Osteoblast (primary cell): ENCODE results near the gene TMA16. TPM values are rescaled to one million over a fixed set of nuclear protein-coding genes. Genes with fewer than 3 reads are reported as not detected.

Experiments
- DNase-seq: peaks from one replicate; pipeline ENCODE4 v3.0.0; 2011; ENCODE audit warnings: low spot score, mixed read lengths; ENCODE audit not compliant: insufficient read length; ENCODE audit errors: missing footprints
- H2AFZ ChIP-seq: 2 replicates; pipeline ENCODE4 v1.6.0; 2011; ENCODE audit warnings: mild to moderate bottlenecking, low read length
- H3K27ac ChIP-seq: 2 replicates; pipeline ENCODE4 v1.5.1; 2011; ENCODE audit warnings: mild to moderate bottlenecking, low read depth, low read length, moderate library complexity
- H3K27me3 ChIP-seq: 2 replicates; pipeline ENCODE4 v1.6.0; 2012; ENCODE audit warnings: mild to moderate bottlenecking, control low read depth, inconsistent platforms, low read length, moderate library complexity; ENCODE audit not compliant: insufficient read depth
- H3K36me3 ChIP-seq: 2 replicates; pipeline ENCODE4 v1.5.1; 2011; ENCODE audit warnings: mild to moderate bottlenecking, low read length, control low read depth, moderate library complexity; ENCODE audit not compliant: insufficient read depth
- H3K4me1 ChIP-seq: 2 replicates; pipeline ENCODE4 v1.5.1; 2011; ENCODE audit warnings: mild to moderate bottlenecking, low read length, control low read depth, moderate library complexity; ENCODE audit not compliant: insufficient read depth
- H3K4me2 ChIP-seq: 2 replicates; pipeline ENCODE4 v1.6.0; 2011; ENCODE audit warnings: mild to moderate bottlenecking, low read length; ENCODE audit not compliant: insufficient read depth
- H3K4me3 ChIP-seq: fragments of 200-600 bp; sonication (generic); 3 replicates; pipeline ENCODE4 v1.5.1; 2012; ENCODE audit warnings: mild to moderate bottlenecking, low read length, inconsistent platforms; ENCODE audit not compliant: insufficient read depth
- H3K79me2 ChIP-seq: 2 replicates; pipeline ENCODE4 v1.6.0; 2012; ENCODE audit warnings: mild to moderate bottlenecking, low read length, control low read depth, inconsistent platforms; ENCODE audit not compliant: insufficient read depth
- H3K9me3 ChIP-seq: 2 replicates; pipeline ENCODE4 v1.5.1; 2011; ENCODE audit warnings: low read depth, low read length, control low read depth
- H4K20me1 ChIP-seq: 2 replicates; pipeline ENCODE4 v1.6.0; 2012; ENCODE audit warnings: mild to moderate bottlenecking, low read length, control low read depth; ENCODE audit not compliant: insufficient read depth
- total RNA-seq: library from RNA; depleted of rRNA; stranded (reverse); fragments of >200 nt; gene quantifications from 2 replicates; pipeline ENCODE4 v1.2.3, GENCODE V29; 2012
- TF ChIP-seq, protein P1 (sequence below): IDR thresholded peaks from 2 replicates; pipeline ENCODE4 v1.5.1; 2011; ENCODE audit warnings: mild to moderate bottlenecking, low read depth, low read length, moderate library complexity; ENCODE audit errors: extremely low read depth

TMA16 gene
- total RNA-seq, 1 donor = 22.8 TPM

GRCh38 chr4:163540977-163541376 is 46.5 kb downstream of the TMA16 start:
- H3K9me3 ChIP-seq = no peaks in the 10 kb centered on the region
- TF ChIP-seq, protein P1, sequence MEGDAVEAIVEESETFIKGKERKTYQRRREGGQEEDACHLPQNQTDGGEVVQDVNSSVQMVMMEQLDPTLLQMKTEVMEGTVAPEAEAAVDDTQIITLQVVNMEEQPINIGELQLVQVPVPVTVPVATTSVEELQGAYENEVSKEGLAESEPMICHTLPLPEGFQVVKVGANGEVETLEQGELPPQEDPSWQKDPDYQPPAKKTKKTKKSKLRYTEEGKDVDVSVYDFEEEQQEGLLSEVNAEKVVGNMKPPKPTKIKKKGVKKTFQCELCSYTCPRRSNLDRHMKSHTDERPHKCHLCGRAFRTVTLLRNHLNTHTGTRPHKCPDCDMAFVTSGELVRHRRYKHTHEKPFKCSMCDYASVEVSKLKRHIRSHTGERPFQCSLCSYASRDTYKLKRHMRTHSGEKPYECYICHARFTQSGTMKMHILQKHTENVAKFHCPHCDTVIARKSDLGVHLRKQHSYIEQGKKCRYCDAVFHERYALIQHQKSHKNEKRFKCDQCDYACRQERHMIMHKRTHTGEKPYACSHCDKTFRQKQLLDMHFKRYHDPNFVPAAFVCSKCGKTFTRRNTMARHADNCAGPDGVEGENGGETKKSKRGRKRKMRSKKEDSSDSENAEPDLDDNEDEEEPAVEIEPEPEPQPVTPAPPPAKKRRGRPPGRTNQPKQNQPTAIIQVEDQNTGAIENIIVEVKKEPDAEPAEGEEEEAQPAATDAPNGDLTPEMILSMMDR = no peak
- H4K20me1 ChIP-seq = no peaks in the 10 kb centered on the region
- H3K79me2 ChIP-seq = no peaks in the 10 kb centered on the region
- peak overlapping the region; percentile 45 for H3K4me2 ChIP-seq
- no peaks in the 10 kb centered on the region for H3K27me3 ChIP-seq
- H3K4me3 ChIP-seq = no peak overlapping the region
- peaks cover 34% of the 10 kb centered on the region for H3K4me1 ChIP-seq
- no peaks in the 10 kb centered on the region for H3K36me3 ChIP-seq
- H2AFZ ChIP-seq = no peak overlapping the region
- peak overlapping the region; percentile 13 for H3K27ac ChIP-seq
- DNase-seq = peak; percentile 80

GRCh38 chr4:163542275-163542674 is 47.8 kb downstream of the TMA16 start:
- H4K20me1 ChIP-seq = no peaks in the 10 kb centered on the region
- TF ChIP-seq, protein P1 = no peak
- DNase-seq = no peak
- H3K27me3 ChIP-seq = no peaks in the 10 kb centered on the region
- no peaks in the 10 kb centered on the region for H3K79me2 ChIP-seq
- no peaks in the 10 kb centered on the region for H3K9me3 ChIP-seq
- no peak overlapping the region for H2AFZ ChIP-seq
- H3K4me3 ChIP-seq = no peak overlapping the region
- no peaks in the 10 kb centered on the region for H3K36me3 ChIP-seq
- H3K27ac ChIP-seq = no peak overlapping the region
- peaks cover 34% of the 10 kb centered on the region for H3K4me1 ChIP-seq
- peak overlapping the region; percentile 14 for H3K4me2 ChIP-seq

- Histone ChIP-seq H3K9me3 (no peaks in the 10 kb centered on the region), H3K27me3 (no peaks in the 10 kb centered on the region), H4K20me1 (no peaks in the 10 kb centered on the region), H3K4me2 (peak overlapping the region; percentile 78), H3K4me3 (peak overlapping the region; percentile 66), H3K4me1 (peaks cover 34% of the 10 kb centered on the region), H2AFZ (peak overlapping the region; percentile 75), H3K27ac (no peak overlapping the region), H3K79me2 (no peaks in the 10 kb centered on the region), H3K36me3 (no peaks in the 10 kb centered on the region)
- TF ChIP-seq, protein P1 = peak; percentile 96
- no peak for DNase-seq
These were observed 50.0 kb downstream of the TMA16 start for GRCh38 chr4:163544407-163545038.

DNA sequence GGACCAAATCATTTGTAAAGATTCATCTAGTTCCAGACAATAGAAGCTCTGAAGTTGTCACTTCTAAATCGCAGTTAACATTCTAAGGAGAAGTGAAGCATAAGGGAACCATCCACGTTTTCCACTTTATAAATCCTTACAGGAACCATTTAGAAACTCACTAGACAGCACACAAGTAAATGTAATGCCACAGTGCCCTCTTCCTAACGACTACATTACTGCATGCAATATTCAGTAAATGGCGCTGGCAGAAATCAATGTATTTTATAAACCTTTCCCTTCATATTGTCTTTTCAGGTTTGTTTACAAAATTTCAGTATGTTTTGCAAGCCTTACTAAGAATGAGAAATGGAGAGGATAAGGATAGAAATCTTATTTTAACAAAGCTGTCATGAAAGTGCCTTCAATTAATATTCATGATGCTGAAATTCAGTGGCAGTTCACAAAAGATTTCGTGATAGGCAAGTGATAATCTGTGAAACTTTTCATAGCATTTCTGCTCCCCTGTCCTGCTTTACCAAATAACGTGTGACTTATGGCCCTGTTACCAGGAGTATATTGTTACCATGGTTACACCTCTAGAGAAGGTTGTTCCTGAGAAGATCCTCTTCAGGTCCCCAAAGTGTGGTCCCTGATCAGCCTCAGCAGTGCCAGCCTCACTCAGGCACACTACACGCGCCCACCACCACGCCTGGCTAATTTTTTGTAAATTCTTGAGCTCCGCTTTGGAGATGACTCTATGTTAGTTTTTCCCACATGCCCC is 54.2 kb downstream of the TMA16 start:
- Histone ChIP-seq H4K20me1 (no peaks in the 10 kb centered on the region), H3K27me3 (no peaks in the 10 kb centered on the region), H3K4me3 (no peak overlapping the region), H3K4me2 (no peak overlapping the region), H3K27ac (no peak overlapping the region), H3K9me3 (no peaks in the 10 kb centered on the region), H3K4me1 (peaks cover 6% of the 10 kb centered on the region), H3K79me2 (no peaks in the 10 kb centered on the region), H2AFZ (no peak overlapping the region), H3K36me3 (no peaks in the 10 kb centered on the region)
- TF ChIP-seq, protein P1 = peak; percentile 74
- DNase-seq = peak; percentile 36
